Heart right ventricle (tissue), 16 donors: Measurements from ENCODE around the gene LSG1. TPM values are rescaled to one million over a fixed set of nuclear protein-coding genes. Genes with fewer than 3 reads are reported as not detected.
"Not testable (repeated sequence)": the region's sequence is repeated elsewhere in the genome, so short reads cannot be mapped to it uniquely, and the experiment has no call there.

Experiments
- ATAC-seq, 8 donors: fragments of 200-7000 bp; cut with Tn5 transposase; one replicate each; pipeline ENCODE4 v1.9.1; 2020; ENCODE audit warnings: mild to moderate bottlenecking in 8 of 8, moderate library complexity in 8 of 8, moderate number of reproducible peaks in 1 of 8
- DNase-seq, 2 donors: peaks; one replicate each; pipeline ENCODE4 v3.0.0-alpha.2; 2020
- H3K27ac ChIP-seq, 10 donors: fragments of 200-600 bp; sonication (generic) in 2 of 10; one replicate each; pipeline versions ENCODE4 v1.5.0 to v1.8.0; 2020 to 2022; ENCODE audit warnings: mild to moderate bottlenecking in 3 of 10
- H3K27me3 ChIP-seq, 7 donors: fragments of 200-600 bp; one replicate each; pipeline ENCODE4 v1.8.0; 2021 to 2022; ENCODE audit warnings: mild to moderate bottlenecking in 2 of 7
- H3K36me3 ChIP-seq, 9 donors: fragments of 200-600 bp; sonication (generic) in 1 of 9; one replicate each; pipeline versions ENCODE4 v1.5.0 to v1.8.0; 2020 to 2022; ENCODE audit warnings: mild to moderate bottlenecking in 2 of 9
- H3K4me1 ChIP-seq, 9 donors: fragments of 200-600 bp; sonication (generic) in 1 of 9; one replicate each; pipeline versions ENCODE4 v1.5.0 to v1.8.0; 2020 to 2022; ENCODE audit warnings: mild to moderate bottlenecking in 4 of 9
- H3K4me3 ChIP-seq, 10 donors: fragments of 200-600 bp; sonication (generic) in 2 of 10; one replicate each; pipeline versions ENCODE4 v1.5.0 to v1.8.0; 2020 to 2022; ENCODE audit warnings: mild to moderate bottlenecking in 7 of 10, moderate library complexity in 2 of 10
- H3K9me3 ChIP-seq, 11 donors: fragments of 200-600 bp in 10 of 11; sonication (generic) in 2 of 11; one replicate each; pipeline versions ENCODE4 v1.5.0 to v1.8.0; 2013 to 2022; ENCODE audit warnings: mild to moderate bottlenecking in 2 of 11, control low read depth in 1 of 11, moderate library complexity in 1 of 11
- CTCF ChIP-seq, 9 donors: fragments of 200-600 bp; sonication (generic) in 2 of 9; IDR thresholded peaks; one replicate each; pipeline versions ENCODE4 v1.5.0 to v1.8.0; 2021 to 2022; ENCODE audit warnings: antibody characterized with exemption in 9 of 9, mild to moderate bottlenecking in 5 of 9, moderate library complexity in 1 of 9
- WGBS, 2 donors: extraction: QIAGEN DNeasy Blood & Tissue Kit; methylation state at CpG; one replicate each; pipeline ENCODE4 v1.1.7; 2013; ENCODE audit warnings: inconsistent platforms in 1 of 2; 5-methylcytosine and 5-hydroxymethylcytosine counted together
- intact Hi-C, 10 donors: fragments of 100-400 bp; cut with DNase I; formaldehyde crosslinking; loops; one replicate each; pipeline versions ENCODE4 v1.11.1 to v1.14.2; 2022
- polyA plus RNA-seq, 2 donors: library from polyadenylated mRNA; stranded (reverse); fragments of 200-250 nt; gene quantifications; one replicate each; pipeline ENCODE4 v1.2.3, GENCODE V29; 2013
- total RNA-seq, 10 donors: library from RNA; stranded (reverse); fragmentation: NEBNext Ultra II Directional in 3 of 10; extraction: Animal tissue kit (Norgen Biotek cat#: 25700) in 3 of 10; gene quantifications; one replicate each; pipeline versions ENCODE4 v1.2.1 to v1.2.4, GENCODE V29; 2021 to 2023
- donor health status: Arrhythmogenic right ventricular cardiomyopathy.
- donor health status: ischemic (EF 13 %, LVEDD 7.1; RV severe dilation, severe dysfunction).
- donor health status: healthy with polysubstance abuse.
- donor health status: DM: no; HTN: yes; CAD: no.
- donor health status: DM: no; HTN: no; CAD: no.
- donor health status: ischemic (EF 25% LVEDD 6.9; RV normal size, moderate dysfunction).
- donor health status: ischemic (EF 25% LVEDD 5.7; RV mildly dilated, moderate dysfunction).
- donor health status: healthy.
- donor health status: DM: yes; HTN: yes; CAD: no.
- donor health status: Ischemic cardiomyopathy.
- donor health status: ischemic (EF 35%, LVEDD 5.7; RV mildly dilated, moderate dysfunction).
- donor health status: nonischemic (EF 11% LVEDD 7.7; RV severe dilation, severe dysfunction).
- donor health status: DM: yes; HTN: yes; CAD: no.
- donor health status: PGD.
- donor health status: ischemic (EF 29% LVEDD 5.4; RV normal size, mild dysfunction).
- donor health status: nonischemic (EF 23%, LVEDD 6.1; RV moderate dilation, normal function).

Gene LSG1
- total and polyA plus RNA-seq, 12 donors, result 11.3 to 22.1 (median 18.5) TPM

- Histone ChIP-seq H3K36me3 (peaks cover 0 to 47% (median 6%) of the 10 kb centered on the region in 9 donors), H3K4me3 (no peak overlapping the region), H3K27me3 (no peaks in the 10 kb centered on the region), H3K27ac (no peak overlapping the region), H3K9me3 (no peaks in the 10 kb centered on the region), H3K4me1 (no peaks in the 10 kb centered on the region)
- intact Hi-C loops, result no loop called here
- no peak for ATAC-seq
- TF ChIP-seq CTCF (IDR thresholded peaks at IDR 0.05), result no peak
- 86 to 90% methylated on average over 9 of the region's 9 CpGs for WGBS, 2 donors
- DNase-seq, result no peak
Measured at GRCh38 chr3:194608981-194609380, 63.0 kb downstream of the LSG1 start.

- Histone ChIP-seq H3K4me1 (no peaks in the 10 kb centered on the region), H3K4me3 (no peak overlapping the region), H3K27ac (no peak overlapping the region), H3K36me3 (peaks cover 0 to 57% (median 6%) of the 10 kb centered on the region in 9 donors), H3K27me3 (no peaks in the 10 kb centered on the region), H3K9me3 (no peaks in the 10 kb centered on the region)
- WGBS, 2 donors, result 85 to 86% methylated on average over 10 of the region's 10 CpGs
- intact Hi-C loops, result no loop called here
- no peak for TF ChIP-seq CTCF (IDR thresholded peaks at IDR 0.05)
- no peak for DNase-seq
- ATAC-seq, result no peak
Measured at GRCh38 chr3:194607592-194608389, 64.2 kb downstream of the LSG1 start.

- intact Hi-C loops, result no loop called here
- ATAC-seq, result no peak
- no peaks in the 10 kb centered on the region for H3K9me3 ChIP-seq
- 94% methylated on average over 3 of the region's 3 CpGs for WGBS, 2 donors
- no peaks in the 10 kb centered on the region for H3K4me1 ChIP-seq
- DNase-seq, result no peak
- TF ChIP-seq CTCF (IDR thresholded peaks at IDR 0.05), result no peak
- H3K4me3 ChIP-seq, result no peak overlapping the region
- H3K27me3 ChIP-seq, result no peaks in the 10 kb centered on the region
- peaks cover 0 to 64% (median 6%) of the 10 kb centered on the region in 9 donors for H3K36me3 ChIP-seq
- no peak overlapping the region for H3K27ac ChIP-seq
Measured at GRCh38 chr3:194606941-194607340, 65.0 kb downstream of the LSG1 start.

- Histone ChIP-seq H3K27ac (no peak overlapping the region), H3K36me3 (peaks cover 0 to 72% (median 6%) of the 10 kb centered on the region in 9 donors), H3K9me3 (no peaks in the 10 kb centered on the region), H3K4me1 (no peaks in the 10 kb centered on the region), H3K27me3 (no peaks in the 10 kb centered on the region), H3K4me3 (no peak overlapping the region)
- no peak for DNase-seq
- 82 to 83% methylated on average over 8 of the region's 8 CpGs for WGBS, 2 donors
- intact Hi-C loops, result no loop called here
- TF ChIP-seq CTCF (IDR thresholded peaks at IDR 0.05), result no peak
- ATAC-seq, result no peak
Measured at GRCh38 chr3:194606163-194606562, 65.8 kb downstream of the LSG1 start.

- H3K27ac ChIP-seq, DNase-seq, H3K4me1 ChIP-seq, H3K27me3 ChIP-seq, intact Hi-C loops, ATAC-seq, H3K9me3 ChIP-seq, H3K4me3 ChIP-seq: not testable (repeated sequence)
- 90 to 95% methylated on average over 7 of the region's 7 CpGs for WGBS, 2 donors
- peaks cover 0 to 79% (median 6%) of the 10 kb centered on the region in 9 donors for H3K36me3 ChIP-seq
Measured at GRCh38 chr3:194605314-194605713, 66.7 kb downstream of the LSG1 start.
